Superior temporal gyrus (tissue), 1 donor: ENCODE data around the gene C19orf73.
A peak's percentile ranks its signal among the peaks of the same experiment; 100 is the strongest.
"Not testable (repeated sequence)": the region's sequence is repeated elsewhere in the genome, so short reads cannot be mapped to it uniquely, and the experiment has no call there.

Source experiments
- DNase-seq: peaks from one replicate; pipeline ENCODE4 v3.0.0-alpha.2; 2016; ENCODE audit errors: extremely low spot score

Gene C19orf73

GRCh38 chr19:49148784-49149651 is 30.1 kb upstream of the C19orf73 start:
- peak; percentile 76 for DNase-seq

GRCh38 chr19:49148044-49148682 is 29.2 kb upstream of the C19orf73 start:
- DNase-seq, result no peak

- DNase-seq, result not testable (repeated sequence)
Observed at GRCh38 chr19:49146408-49146770, 27.4 kb upstream of the C19orf73 start.

GRCh38 chr19:49145573-49146407 is 26.8 kb upstream of the C19orf73 start:
- peak; percentile 80 for DNase-seq

GRCh38 chr19:49142866-49143335 is 24.0 kb upstream of the C19orf73 start:
- peak; percentile 90 for DNase-seq

GRCh38 chr19:49141352-49141751 is 22.4 kb upstream of the C19orf73 start:
- no peak for DNase-seq

GRCh38 chr19:49140951-49141350 is 22.0 kb upstream of the C19orf73 start:
- no peak for DNase-seq

GRCh38 chr19:49136771-49137171 is 17.8 kb upstream of the C19orf73 start:
- no peak for DNase-seq

- DNase-seq, result no peak
Observed at GRCh38 chr19:49135686-49136085, 16.7 kb upstream of the C19orf73 start.

GRCh38 chr19:49133621-49134454 is 14.9 kb upstream of the C19orf73 start:
- no peak for DNase-seq

- DNase-seq, result no peak
Observed at GRCh38 chr19:49132974-49133609, 14.1 kb upstream of the C19orf73 start.

- DNase-seq, result no peak
Observed at GRCh38 chr19:49130325-49130724, 11.4 kb upstream of the C19orf73 start.

GRCh38 chr19:49129238-49129583 is 10.3 kb upstream of the C19orf73 start:
- DNase-seq, result no peak

GRCh38 chr19:49128545-49129237 is 9.7 kb upstream of the C19orf73 start:
- DNase-seq, result no peak

- peak; percentile 95 for DNase-seq
Observed at GRCh38 chr19:49127674-49128544, 9.0 kb upstream of the C19orf73 start.

- not testable (repeated sequence) for DNase-seq
Observed at GRCh38 chr19:49127225-49127624, 8.3 kb upstream of the C19orf73 start.

GRCh38 chr19:49126575-49126974 is 7.6 kb upstream of the C19orf73 start:
- no peak for DNase-seq

- no peak for DNase-seq
Observed at GRCh38 chr19:49125025-49125731, 6.2 kb upstream of the C19orf73 start.

GRCh38 chr19:49123285-49123684 is 4.3 kb upstream of the C19orf73 start:
- DNase-seq, result not testable (repeated sequence)
